Astrocyte of the cerebellum (primary cell): ENCODE data around the gene TMCC1.
"Not testable (repeated sequence)": the region's sequence is repeated elsewhere in the genome, so short reads cannot be mapped to it uniquely, and the experiment has no call there.

Experiments used
- DNase-seq: peaks from one replicate; pipeline ENCODE4 v3.0.0-alpha.2; 2011; ENCODE audit warnings: low read depth
- H3K4me3 ChIP-seq: 2 replicates; pipeline ENCODE4 v1.5.1; 2011; ENCODE audit warnings: mild to moderate bottlenecking, low read depth, low read length, moderate library complexity
- in situ Hi-C: cut with HindIII; loops from 2 replicates; pipeline ENCODE4 v1.10.0; 2017; ENCODE audit warnings: low sequenced_read_pairs
- TF ChIP-seq, protein P1 (sequence below): IDR thresholded peaks from 2 replicates; pipeline ENCODE4 v1.5.1; 2012; ENCODE audit warnings: low read length, low read depth, moderate library complexity, mild to moderate bottlenecking; ENCODE audit errors: missing control alignments

Gene TMCC1

DNA sequence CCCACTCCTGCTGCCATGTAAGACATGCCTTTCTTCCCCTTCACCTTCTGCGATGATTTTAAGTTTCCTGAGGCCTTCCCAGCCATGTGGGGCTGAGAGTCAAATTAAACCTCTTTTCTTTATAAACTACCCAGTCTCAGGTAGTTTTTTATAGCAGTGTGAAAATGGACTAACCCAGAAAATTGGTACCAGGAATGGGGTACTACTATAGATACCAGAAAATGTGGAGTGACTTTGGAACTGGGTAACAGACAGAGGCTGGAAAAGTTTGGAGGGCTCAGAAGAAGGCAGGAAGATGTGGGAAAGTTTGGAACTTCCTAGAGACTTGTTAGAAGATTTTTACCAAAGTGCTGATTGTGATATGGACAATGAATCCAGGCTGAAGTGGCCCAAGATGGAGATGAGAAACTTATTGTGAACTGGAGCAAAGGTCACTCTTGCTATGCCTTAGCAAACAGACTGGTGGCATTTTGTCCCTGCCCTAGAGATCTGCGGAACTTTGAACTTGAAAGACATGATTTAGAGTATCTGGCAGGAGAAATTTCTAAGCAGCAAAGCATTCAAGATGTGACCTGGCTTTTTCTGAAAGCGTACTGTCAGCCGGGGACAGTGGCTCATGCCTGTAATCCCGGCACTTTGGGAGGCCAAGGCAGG lies 52.7 kb downstream of the TMCC1 start:
- DNase-seq: no peak
- TF ChIP-seq, protein P1, sequence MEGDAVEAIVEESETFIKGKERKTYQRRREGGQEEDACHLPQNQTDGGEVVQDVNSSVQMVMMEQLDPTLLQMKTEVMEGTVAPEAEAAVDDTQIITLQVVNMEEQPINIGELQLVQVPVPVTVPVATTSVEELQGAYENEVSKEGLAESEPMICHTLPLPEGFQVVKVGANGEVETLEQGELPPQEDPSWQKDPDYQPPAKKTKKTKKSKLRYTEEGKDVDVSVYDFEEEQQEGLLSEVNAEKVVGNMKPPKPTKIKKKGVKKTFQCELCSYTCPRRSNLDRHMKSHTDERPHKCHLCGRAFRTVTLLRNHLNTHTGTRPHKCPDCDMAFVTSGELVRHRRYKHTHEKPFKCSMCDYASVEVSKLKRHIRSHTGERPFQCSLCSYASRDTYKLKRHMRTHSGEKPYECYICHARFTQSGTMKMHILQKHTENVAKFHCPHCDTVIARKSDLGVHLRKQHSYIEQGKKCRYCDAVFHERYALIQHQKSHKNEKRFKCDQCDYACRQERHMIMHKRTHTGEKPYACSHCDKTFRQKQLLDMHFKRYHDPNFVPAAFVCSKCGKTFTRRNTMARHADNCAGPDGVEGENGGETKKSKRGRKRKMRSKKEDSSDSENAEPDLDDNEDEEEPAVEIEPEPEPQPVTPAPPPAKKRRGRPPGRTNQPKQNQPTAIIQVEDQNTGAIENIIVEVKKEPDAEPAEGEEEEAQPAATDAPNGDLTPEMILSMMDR: no peak
- in situ Hi-C loops: loop anchor here (25.0 kb wide), 1 partner anchor 404 kb away; the partner anchor contains the start of genes EFCAB12, IFT122 and MBD4
- no peak overlapping the region for H3K4me3 ChIP-seq

DNA sequence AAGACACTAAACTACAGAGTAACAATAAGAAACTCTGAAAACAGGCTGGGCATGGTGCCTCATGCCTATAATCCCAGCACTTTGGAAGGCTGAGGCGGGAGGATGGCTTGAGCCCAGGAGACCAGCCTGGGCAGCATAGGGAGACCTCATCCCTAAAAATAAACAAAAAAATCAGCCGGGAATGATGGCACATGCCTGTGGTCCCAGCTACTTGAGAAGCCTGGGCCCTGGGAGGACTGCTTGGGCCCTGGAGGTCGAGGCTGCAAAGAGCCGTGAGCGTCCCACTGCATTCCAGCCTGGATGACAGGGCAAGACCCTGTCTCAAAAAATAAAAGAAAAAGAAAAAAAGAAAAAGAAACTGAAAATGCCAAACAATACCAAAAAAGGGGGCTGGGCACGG lies 55.4 kb downstream of the TMCC1 start:
- in situ Hi-C loops: loop anchor here (25.0 kb wide), 1 partner anchor 401 kb away; the partner anchor contains the start of genes EFCAB12, IFT122 and MBD4
- TF ChIP-seq, protein P1: no peak
- no peak overlapping the region for H3K4me3 ChIP-seq
- DNase-seq: no peak

DNA sequence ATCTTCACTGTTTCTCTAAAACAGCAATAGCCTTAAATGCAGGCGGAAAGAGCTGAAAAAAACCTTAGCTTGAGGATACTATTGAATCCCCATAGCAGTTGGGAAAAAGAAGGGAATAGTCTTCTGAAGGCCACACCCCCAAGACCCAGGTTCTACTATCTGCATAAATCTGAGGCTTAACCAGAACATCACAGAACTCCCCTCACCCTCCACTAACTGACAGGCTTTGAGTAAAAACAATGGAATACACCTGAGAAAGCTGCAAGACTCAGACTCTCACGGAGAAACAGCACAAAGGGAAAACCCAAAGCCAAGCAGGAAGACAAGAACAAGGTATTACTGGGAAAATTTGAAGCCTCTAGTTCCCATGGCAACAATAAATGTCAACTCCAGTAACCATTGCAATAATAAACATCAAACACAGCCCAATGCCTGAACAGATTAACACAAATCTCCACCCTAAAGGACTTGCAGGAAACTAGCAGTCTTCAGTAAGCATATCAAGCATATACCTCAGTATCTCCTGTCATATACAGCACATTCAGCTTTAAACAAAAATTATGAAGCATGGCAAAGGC lies 56.4 kb downstream of the TMCC1 start:
- TF ChIP-seq, protein P1: no peak
- in situ Hi-C loops: loop anchor here (25.0 kb wide), 1 partner anchor 400 kb away; the partner anchor contains the start of genes EFCAB12, IFT122 and MBD4
- DNase-seq: no peak
- H3K4me3 ChIP-seq: no peak overlapping the region

DNA sequence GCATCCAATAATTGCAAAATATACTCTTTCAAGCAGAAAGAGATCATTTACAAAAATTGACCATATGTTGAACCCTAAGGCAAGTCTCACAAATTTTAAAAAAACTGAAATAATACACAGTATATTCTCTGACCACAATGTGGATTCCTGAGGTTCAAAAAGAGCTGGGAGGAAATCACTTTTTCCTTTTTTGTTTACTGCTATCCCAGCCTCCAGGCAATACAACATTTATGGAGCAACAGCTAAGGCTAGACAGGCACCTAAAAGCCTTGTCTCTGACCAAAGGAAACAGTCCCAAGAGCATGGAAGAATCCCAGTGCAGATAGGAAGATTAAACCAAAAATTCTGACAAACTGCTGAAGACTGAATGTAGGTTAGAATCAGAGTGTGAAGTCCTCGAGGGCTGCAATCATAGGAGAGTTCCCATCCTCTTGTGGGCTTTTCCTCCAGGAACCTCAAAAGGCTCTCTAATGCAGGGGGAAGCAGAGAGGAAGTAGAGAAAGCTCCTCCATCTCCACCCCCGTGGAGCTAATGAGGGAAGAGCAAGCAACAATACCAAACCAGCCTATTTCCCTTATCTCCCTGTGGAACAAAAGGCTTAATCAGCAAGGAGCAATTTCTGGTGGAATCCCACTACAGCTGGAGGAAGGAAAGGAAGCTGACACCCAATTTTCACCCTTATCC lies 57.0 kb downstream of the TMCC1 start:
- in situ Hi-C loops: loop anchor here (25.0 kb wide), 1 partner anchor 399 kb away; the partner anchor contains the start of genes EFCAB12, IFT122 and MBD4
- DNase-seq: no peak
- H3K4me3 ChIP-seq: no peak overlapping the region
- TF ChIP-seq, protein P1: no peak

DNA sequence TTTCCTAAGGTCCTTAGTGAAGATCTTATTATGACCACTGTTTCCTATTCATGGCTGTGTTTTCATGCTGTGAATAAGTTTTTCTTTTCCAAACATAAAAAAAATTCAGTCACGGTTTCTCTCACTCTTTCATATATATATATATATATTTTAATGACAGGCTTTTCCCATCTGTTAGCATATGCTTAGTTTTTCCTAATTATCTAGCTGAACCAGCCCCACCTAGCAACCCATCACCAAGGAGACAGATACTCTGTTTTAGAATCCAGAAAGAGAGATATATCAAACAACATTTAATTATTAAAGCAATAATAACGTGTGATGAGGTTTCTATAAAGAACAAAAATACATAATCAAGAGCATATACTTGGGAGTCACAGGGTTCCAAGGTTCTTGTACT lies 58.3 kb downstream of the TMCC1 start:
- DNase-seq: no peak
- TF ChIP-seq, protein P1: no peak
- H3K4me3 ChIP-seq: no peak overlapping the region
- in situ Hi-C loops: loop anchor here (25.0 kb wide), 1 partner anchor 398 kb away; the partner anchor contains the start of genes EFCAB12, IFT122 and MBD4

DNA sequence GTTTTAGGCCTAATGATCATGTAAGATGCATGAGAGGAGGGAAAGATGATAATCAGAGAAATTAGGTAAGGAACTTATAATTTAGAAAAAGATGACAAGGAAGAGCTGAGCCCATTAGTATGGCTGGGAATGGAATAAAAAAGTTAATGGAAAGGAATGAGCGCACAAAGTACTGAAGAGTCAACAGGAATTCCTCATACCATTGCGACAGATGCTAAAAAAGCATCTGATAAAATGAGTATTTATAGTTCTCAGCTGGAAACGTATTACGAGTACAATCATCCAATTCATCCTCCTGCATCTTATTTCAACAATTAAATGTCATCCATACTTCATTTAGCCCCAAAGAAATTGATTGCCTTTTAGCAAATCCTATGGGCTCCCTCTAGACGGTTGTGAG lies 58.9 kb downstream of the TMCC1 start:
- no peak overlapping the region for H3K4me3 ChIP-seq
- no peak for DNase-seq
- in situ Hi-C loops: loop anchor here (25.0 kb wide), 1 partner anchor 397 kb away; the partner anchor contains the start of genes EFCAB12, IFT122 and MBD4
- TF ChIP-seq, protein P1: no peak

DNA sequence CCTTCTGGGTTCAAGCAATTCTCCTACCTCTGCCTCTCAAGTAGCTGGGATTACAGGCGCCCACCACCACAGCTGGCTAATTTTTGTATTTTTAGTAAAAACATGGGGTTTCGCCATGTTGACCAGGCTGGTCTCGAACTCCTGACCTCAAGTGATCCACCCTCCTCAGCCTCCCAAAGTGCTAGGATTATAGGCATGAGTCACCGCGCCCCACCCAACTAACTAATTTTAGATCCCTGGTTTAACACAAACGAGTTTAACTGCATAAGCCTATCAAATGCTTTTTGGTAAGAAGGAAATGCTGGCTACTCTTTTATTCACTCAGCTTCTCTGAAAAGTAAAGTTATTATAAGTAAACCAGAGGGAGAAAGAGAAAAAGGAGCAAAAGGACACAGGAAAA lies 61.6 kb downstream of the TMCC1 start:
- DNase-seq, H3K4me3 ChIP-seq: not testable (repeated sequence)
- in situ Hi-C loops: loop anchor here (25.0 kb wide), 1 partner anchor 395 kb away; the partner anchor contains the start of genes EFCAB12, IFT122 and MBD4
